GM20000 (cell line): ENCODE measurements around the gene ACSF3.

Experiments
- DNase-seq: peaks from one replicate; pipeline ENCODE4 v3.0.0; 2012; ENCODE audit warnings: low spot score
- CTCF ChIP-seq: IDR thresholded peaks from 2 replicates; pipeline ENCODE4 v1.5.1; 2012; ENCODE audit warnings: mild to moderate bottlenecking, control low read depth; ENCODE audit errors: extremely low read depth, missing control alignments

ACSF3 gene

GRCh38 chr16:89130448-89130847 is 36.8 kb downstream of the ACSF3 start:
- no peak for DNase-seq
- no peak for TF ChIP-seq CTCF

DNA sequence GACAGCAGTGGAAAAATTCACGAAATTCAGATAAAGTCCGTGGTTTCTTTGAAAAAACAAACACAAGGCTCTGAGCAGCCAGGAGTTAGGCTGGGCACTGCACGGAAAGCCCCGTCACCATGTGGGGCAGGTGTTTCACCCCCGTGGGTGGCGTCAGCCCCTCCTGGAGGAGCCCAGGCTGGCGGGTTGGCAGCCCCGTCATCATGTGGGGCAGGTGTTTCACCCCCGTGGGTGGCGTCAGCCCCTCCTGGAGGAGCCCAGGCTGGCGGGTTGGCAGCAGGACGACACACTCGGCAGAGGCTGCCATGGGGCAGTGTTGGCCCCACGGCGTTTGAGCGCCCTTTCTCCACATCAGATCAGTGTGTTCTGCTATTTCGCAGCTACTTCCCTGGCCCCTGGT is 38.1 kb downstream of the ACSF3 start:
- no peak for TF ChIP-seq CTCF
- DNase-seq, result no peak

- DNase-seq, result no peak
- TF ChIP-seq CTCF, result no peak
Observed at GRCh38 chr16:89132194-89133005, 38.7 kb downstream of the ACSF3 start.

DNA sequence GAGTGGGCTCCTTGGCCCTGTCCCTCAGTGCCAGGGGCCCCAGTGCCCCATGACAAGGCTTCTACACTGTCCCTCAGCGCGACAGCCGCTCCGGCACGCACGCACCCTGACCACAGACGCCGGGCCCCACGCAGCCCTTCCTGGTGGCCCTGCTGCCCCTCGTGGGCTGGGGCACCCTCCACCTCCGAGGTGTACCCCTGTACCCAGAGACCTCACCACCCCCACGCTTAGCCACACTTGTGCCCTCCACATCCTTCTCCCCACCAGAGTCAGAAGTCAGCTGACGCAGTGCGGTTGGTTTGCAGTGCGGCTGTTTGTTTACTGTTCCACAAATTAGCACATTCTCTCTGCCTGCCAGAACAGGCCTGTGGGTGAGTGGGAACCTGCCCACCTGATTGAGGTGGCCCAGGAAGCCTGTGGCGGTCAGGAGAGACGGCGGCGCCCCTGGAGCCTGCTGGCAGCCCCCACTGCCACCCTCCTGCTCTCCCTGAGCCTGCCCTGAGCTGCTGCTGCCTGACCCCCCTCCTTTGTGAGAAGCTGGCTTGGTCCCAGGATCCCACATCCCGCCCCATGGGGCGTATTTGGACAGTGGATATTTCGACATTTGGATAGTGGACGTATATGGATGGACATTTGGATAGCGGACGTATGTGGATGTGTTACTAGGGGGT is 39.9 kb downstream of the ACSF3 start:
- TF ChIP-seq CTCF, result no peak
- no peak for DNase-seq

GRCh38 chr16:89134269-89134668 is 40.6 kb downstream of the ACSF3 start:
- DNase-seq, result no peak
- no peak for TF ChIP-seq CTCF

- DNase-seq, result no peak
- TF ChIP-seq CTCF, result no peak
Observed at GRCh38 chr16:89135166-89135565, 41.5 kb downstream of the ACSF3 start.

- no peak for TF ChIP-seq CTCF
- DNase-seq, result no peak
Observed at GRCh38 chr16:89135971-89136765, 42.5 kb downstream of the ACSF3 start.
